Measurements from ENCODE around the gene C1QA.

Gene C1QA

DNA sequence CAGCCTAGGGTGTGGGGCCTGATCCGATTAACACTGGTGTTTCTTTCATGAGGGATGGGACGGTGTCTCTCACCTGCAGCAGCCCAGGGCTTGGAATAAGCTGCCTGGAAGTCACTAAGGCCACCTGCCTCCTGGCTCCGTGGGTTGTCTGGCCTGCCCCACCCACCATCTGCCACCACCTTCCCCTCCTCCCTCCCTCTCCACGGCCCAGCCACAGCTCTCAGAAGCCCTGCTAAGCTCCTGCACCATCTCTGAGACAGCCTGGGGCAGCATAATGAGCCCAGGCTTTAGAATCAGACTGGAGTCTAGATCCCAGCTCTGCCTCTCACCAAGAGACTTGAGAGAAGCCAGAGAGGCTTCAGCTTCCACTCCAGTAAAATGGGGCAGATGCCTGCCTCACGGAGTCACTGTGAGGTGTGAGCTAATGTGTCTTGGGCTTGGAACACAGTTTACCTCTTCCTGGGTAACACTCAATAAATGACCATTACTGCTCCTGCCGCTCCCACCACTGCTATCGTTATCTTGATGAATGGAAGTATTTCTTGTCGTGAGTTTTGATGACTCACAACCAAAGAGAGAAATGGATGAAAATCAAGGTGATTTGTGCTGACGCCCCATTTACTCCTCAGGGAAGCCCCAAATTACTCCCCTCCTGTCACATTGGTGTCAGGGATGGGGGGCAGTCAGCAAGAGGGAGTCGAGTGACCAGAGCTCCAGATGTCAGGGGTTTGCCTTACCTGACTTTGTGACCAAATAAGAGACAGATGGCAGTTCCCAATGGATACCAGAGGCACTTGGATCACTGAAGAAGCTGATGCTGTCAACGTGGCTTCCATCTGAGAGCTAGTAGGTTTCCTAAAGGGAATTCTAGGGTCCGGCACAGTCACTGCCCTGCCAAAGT, 23.5 kb upstream of the C1QA start:
- no peak for DNase-seq

- no peak for DNase-seq
Measured at GRCh38 chr1:22613572-22613918, 22.9 kb upstream of the C1QA start.

- DNase-seq, result no peak
Measured at GRCh38 chr1:22613951-22614350, 22.5 kb upstream of the C1QA start.

- DNase-seq, result no peak
Measured at GRCh38 chr1:22615886-22616285, 20.5 kb upstream of the C1QA start.

- DNase-seq, result no peak
Measured at GRCh38 chr1:22616571-22616970, 19.9 kb upstream of the C1QA start.

- no peak for DNase-seq
Measured at GRCh38 chr1:22618056-22618455, 18.4 kb upstream of the C1QA start.

GRCh38 chr1:22619252-22619651, 17.2 kb upstream of the C1QA start:
- DNase-seq, result no peak

GRCh38 chr1:22619798-22620197, 16.6 kb upstream of the C1QA start:
- no peak for DNase-seq

DNA sequence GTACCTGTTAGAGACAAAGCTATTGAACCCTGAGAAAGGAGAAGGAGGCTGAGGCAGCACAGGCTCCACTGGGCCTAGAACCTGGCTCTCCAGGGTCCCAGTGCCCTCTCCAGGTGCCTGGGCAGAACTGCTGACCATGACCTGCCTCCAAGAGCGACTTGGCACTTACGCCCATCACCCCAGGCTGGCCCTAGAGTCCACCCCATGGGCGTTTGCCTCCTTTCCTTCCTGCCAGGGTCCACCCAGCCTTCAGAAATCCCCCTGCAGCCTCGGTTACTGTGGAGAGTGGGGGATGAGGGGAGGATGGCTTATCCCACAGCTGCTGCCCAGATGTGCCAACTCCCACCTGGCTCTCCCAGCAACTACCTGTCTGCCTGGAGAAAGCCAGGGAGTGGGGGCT, 14.7 kb upstream of the C1QA start:
- no peak for DNase-seq

DNA sequence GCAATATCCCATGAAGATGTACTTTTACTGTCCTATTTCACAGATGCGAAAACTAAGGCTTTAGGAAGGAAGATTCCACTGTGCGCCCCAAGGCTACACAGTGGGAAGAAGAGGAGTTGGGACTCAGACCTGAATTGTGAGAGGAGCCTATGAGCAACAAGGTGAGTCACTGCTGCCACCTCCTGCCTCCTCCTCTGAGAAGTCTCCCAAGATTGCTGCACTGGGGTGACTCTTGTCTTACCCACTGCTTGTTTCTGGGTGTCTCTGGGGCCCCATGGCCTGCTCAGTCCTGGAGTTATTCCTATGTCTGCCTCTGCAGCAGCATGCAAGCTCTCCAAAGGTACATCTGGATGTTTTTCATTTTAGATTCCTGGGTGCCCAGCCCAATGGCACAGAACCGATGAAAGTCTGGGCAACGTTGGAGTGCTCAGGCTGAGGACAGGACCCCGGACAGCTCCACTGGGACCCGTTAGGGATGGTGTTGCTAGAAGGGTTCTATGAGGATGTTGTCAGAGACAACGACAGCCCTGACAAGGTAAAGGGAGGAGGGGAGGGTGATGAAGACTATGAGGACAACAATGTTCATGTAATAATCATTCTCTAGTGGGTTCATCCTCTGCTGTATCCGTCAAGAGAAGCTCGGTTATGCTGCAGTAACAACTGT, 11.0 kb upstream of the C1QA start:
- DNase-seq, result no peak

DNA sequence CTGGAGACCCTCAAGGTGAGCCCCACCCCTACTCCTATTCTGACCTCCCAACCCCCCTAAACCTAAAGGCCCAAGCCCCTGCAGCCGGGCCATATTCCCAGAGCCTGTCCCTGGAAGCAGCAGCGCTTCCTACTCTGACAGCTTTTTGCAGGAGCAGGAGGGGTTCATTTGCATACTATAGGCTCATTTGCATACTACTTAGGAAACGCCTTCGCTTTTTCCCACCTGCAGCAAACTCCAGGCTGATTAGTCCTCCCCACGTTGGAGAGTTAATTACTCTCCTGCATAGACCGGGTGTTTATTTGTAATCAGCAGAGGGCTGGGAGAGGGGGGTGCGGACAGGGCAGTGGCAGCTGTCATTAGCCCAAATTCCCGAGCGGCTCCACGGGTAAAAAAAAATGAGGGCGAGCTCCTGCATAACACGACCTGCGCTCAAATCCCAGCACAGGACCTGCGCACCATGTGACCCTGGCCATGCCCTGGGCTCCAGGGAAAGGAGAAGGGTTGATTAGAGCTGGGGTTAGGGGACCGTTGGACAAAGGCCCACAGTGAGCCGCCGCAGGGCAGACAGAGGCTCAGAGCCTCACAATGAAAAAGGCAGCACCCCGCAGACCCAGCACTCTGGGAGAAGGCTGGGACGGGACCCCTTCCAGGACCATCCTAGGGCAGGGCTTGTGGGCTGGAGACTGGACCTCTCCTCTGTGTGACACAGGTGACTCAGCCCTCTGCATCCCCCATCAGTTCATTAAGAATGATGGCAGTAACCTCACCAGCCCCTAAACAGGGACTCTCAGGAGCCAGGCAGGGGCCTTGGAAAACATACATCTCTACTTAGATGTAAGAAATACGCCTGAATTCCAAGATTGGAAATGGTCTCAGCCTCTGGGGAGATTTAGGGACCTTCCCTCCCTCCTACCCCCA, 9.9 kb upstream of the C1QA start:
- no peak for DNase-seq

DNA sequence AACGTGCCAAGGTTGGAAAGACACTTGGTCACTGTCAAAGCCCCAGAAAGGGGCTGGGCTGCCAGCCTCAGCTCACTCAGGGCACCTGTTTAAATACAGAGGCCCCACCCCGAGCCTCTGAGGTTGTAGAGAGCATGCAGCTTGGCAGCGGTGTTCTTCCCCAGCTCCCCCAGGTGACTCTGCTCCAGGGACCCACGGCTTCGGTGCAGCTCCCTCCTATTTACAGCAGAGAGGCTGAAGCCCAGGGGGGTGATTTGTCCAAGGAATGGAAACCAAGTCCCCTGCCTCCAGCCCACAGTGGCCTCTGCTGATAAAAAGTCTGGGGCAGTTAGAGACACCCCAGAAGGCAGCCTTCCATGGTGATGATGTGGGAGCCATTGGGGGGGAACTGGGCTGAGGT, 9.1 kb upstream of the C1QA start:
- no peak for DNase-seq

GRCh38 chr1:22628698-22629444, 7.6 kb upstream of the C1QA start:
- no peak for DNase-seq

GRCh38 chr1:22629886-22630285, 6.5 kb upstream of the C1QA start:
- DNase-seq, result no peak

GRCh38 chr1:22633697-22634463, 2.5 kb upstream of the C1QA start:
- DNase-seq, result no peak

DNA sequence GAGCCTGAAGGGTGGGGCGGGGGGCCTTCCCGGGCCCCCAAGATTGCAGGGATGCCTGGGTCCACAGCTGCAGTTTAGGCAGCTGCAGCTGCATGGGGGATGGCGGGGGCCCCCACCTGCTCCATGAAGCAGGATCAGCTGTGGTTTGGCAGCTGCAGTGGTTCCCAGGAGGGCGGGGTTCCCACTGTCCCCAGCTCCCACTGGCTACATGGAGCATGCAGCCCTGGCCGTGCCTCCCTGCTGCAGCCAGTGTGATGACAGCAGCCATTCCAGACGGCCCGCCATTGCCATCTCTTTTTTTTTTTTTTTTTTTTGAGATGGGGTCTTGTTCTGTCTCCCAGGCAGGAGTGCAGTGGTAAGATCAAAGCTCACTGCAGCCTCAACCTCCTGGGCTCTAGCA, 992 bp upstream of the C1QA start:
- DNase-seq, result no peak

DNA sequence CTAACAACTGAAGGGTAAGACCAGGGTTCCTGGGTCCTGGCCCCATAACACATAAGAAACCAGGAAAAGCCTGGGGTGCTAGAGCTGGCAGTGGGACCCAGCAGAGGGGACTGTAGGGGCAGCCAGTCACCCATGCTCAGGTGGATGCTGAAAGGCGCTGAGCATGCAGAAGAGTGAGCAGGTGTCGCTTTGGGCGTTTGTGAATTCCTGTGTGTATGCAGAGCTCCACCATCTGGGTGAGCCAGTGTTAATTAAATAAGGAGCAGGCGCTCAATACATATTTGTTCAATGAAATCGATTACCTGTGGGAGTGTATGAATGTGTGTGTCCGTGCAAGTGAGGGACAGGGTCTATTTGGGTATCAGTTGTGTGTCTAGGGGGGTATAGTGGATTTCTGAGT, 499 bp downstream of the C1QA start:
- DNase-seq, result no peak

DNA sequence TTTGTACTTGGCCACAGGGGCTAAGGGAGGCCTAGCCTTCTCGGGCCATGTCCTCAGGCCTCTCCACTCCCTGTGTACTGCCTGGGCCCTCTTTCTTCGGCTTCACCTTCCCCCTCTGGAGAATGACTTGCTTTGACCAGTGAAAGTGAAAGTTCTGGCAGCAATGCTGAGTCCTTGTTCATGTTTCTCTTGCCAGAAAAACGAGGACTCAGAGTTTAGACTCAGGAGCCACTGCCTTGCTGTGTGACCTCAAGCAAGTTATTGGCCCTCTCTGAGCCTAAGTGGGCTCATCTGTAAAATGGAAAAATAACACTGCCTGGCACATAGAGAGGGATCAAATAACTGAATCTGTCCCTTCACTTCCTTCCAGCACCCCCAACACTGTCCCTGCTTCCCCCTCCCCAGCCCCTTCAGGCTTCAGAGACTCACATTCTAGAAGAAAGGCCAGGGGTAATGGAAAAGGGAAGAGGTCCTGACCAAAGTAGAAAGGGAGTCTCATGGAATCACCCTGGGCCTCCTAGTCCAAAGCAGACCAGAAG, 1.5 kb downstream of the C1QA start:
- no peak for DNase-seq

GRCh38 chr1:22638476-22639234, 2.2 kb downstream of the C1QA start:
- no peak for DNase-seq

GRCh38 chr1:22639286-22639685, 2.9 kb downstream of the C1QA start:
- DNase-seq, result peak; percentile 59

DNA sequence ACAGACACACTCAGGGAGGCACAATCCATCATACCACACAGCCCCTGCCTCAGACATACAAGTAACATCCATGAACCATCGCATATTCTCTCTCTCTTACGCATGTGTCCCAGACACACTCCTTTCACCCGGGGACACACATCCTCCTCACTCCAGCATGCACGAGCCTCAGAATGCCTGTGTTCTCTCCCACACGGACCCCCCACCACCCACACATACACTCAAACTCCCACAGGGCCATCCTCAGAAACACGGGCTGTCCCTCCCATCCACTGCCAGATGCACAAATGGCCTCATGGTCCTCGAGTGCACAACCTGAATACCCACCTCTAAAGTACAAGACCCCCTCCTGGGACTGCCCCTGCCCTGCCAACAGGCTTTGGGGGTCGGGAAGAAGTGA, 4.8 kb downstream of the C1QA start:
- DNase-seq, result no peak
